Neural progenitor cell (in vitro differentiated cells): ENCODE data around the gene ATP13A4. TPM values are rescaled to one million over a fixed set of nuclear protein-coding genes. Genes with fewer than 3 reads are reported as not detected.
"Not testable (repeated sequence)": the region's sequence is repeated elsewhere in the genome, so short reads cannot be mapped to it uniquely, and the experiment has no call there.

Source experiments
- DNase-seq: peaks from one replicate; pipeline ENCODE4 v3.0.0-alpha.2; 2016; ENCODE audit warnings: low spot score
- H2AFZ ChIP-seq: fragments of 200-600 bp; sonication (generic); replicated peaks from 2 replicates; pipeline ENCODE4 v1.6.1; 2016; ENCODE audit warnings: antibody characterized with exemption
- H3F3A ChIP-seq: fragments of 200-600 bp; sonication (generic); 2 replicates; pipeline ENCODE4 v1.6.1; 2016; ENCODE audit warnings: antibody characterized with exemption, low read depth
- H3K27ac ChIP-seq: fragments of 200-600 bp; sonication (generic); 2 replicates; pipeline ENCODE4 v1.5.1; 2016; ENCODE audit warnings: mild to moderate bottlenecking
- H3K27me3 ChIP-seq: fragments of 200-600 bp; sonication (generic); 2 replicates; pipeline ENCODE4 v1.6.1; 2016; ENCODE audit warnings: mild to moderate bottlenecking, moderate library complexity
- H3K36me3 ChIP-seq: fragments of 200-600 bp; sonication (generic); 2 replicates; pipeline ENCODE4 v1.5.1; 2016
- H3K4me1 ChIP-seq: fragments of 200-600 bp; sonication (generic); 2 replicates; pipeline ENCODE4 v1.6.1; 2016; ENCODE audit warnings: mixed run types
- H3K4me2 ChIP-seq: fragments of 200-600 bp; sonication (generic); 2 replicates; pipeline ENCODE4 v1.6.1; 2016
- H3K4me3 ChIP-seq: fragments of 200-600 bp; sonication (generic); 2 replicates; pipeline ENCODE4 v1.5.1; 2016
- H3K79me2 ChIP-seq: fragments of 200-600 bp; sonication (generic); 2 replicates; pipeline ENCODE4 v1.6.1; 2016; ENCODE audit warnings: low read depth
- H3K9ac ChIP-seq: fragments of 200-600 bp; sonication (generic); 2 replicates; pipeline ENCODE4 v1.6.1; 2016
- H3K9me3 ChIP-seq: fragments of 200-600 bp; sonication (generic); 2 replicates; pipeline ENCODE4 v1.5.1; 2016; ENCODE audit warnings: low read depth
- H4K20me1 ChIP-seq: fragments of 200-600 bp; sonication (generic); 2 replicates; pipeline ENCODE4 v1.6.1; 2016; ENCODE audit warnings: low read depth
- H3K27ac Mint-ChIP-seq: 3 replicates; pipeline ENCODE4 v1.8.0; 2021; ENCODE audit warnings: mixed read lengths
- H3K27me3 Mint-ChIP-seq: 2 replicates; pipeline ENCODE4 v1.8.0; 2022; ENCODE audit warnings: low read depth, mild to moderate bottlenecking, inconsistent platforms, moderate library complexity, mixed read lengths; ENCODE audit not compliant: insufficient read depth
- H3K36me3 Mint-ChIP-seq: 3 replicates; pipeline ENCODE4 v1.8.0; 2021; ENCODE audit warnings: mixed read lengths
- H3K4me1 Mint-ChIP-seq: 3 replicates; pipeline ENCODE4 v1.8.0; 2021; ENCODE audit warnings: mixed read lengths
- H3K4me3 Mint-ChIP-seq: 3 replicates; pipeline ENCODE4 v1.8.0; 2021; ENCODE audit warnings: mild to moderate bottlenecking, moderate library complexity, mixed read lengths
- H3K9me3 Mint-ChIP-seq: 3 replicates; pipeline ENCODE4 v1.8.0; 2020; ENCODE audit warnings: mixed read lengths
- CTCF ChIP-seq: fragments of 200-600 bp; sonication (generic); IDR thresholded peaks from 2 replicates; pipeline ENCODE4 v1.5.1; 2017; ENCODE audit warnings: antibody characterized with exemption, mild to moderate bottlenecking
- EZH2 ChIP-seq: fragments of 200-600 bp; sonication (generic); IDR thresholded peaks from 2 replicates; pipeline ENCODE4 v1.6.1; 2017; ENCODE audit warnings: antibody characterized with exemption, mild to moderate bottlenecking, moderate library complexity
- EZH2phosphoT487 ChIP-seq: fragments of 200-600 bp; sonication (generic); IDR thresholded peaks from 2 replicates; pipeline ENCODE4 v1.6.1; 2017; ENCODE audit warnings: antibody characterized with exemption
- total RNA-seq: library from RNA; depleted of rRNA; stranded (reverse); fragments of >200 nt; gene quantifications from 2 replicates; pipeline ENCODE4 v1.2.3, GENCODE V29; 2015; ENCODE audit warnings: low replicate concordance

ATP13A4 gene
- total RNA-seq, 1 donor from 2014 or later = 0.32 TPM

DNA sequence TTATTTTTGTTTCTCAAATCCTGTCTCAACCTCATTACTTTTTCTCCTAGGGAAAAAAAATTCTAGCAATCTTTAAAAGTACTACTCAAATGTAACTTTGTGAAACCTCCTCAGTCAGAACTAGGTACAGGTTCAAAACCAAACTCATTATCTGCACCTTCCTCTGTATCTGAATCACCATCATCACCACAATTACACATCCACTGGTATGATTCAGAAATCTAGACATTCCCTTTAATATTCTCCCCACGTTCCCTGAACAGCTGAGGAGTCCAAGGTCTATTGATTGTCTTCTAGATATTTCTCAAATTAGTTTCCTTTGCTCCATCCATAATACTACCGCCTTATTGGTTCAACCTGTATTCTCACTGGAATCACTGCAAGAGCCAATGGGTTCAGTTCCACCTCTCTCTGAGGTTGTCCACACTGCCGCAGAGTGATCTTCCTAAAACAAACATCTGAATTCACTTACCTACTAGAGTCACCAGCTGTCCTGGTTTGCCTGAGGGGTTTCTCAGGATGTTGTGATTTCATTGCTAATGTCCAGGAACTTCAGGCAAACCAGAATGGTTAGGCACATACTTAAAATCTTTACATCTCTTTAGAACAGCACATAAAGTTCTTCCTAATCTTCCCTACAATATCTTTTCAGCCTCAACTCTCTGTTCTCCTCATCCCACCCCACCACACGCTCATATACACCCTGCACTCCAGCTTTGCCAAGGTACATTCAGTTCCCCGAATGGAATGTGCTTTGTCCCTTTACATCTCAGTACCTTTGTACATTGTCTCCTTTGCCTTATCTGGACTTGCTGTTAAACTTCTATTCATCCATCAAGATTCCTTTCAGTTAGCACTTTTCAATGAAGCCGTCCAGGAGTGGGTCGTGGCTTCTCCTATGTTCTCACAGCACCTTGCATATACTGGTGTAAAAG is 24.2 kb downstream of the ATP13A4 start:
- H3K27me3 Mint-ChIP-seq = no peaks in the 10 kb centered on the region
- no peaks in the 10 kb centered on the region for H3K27me3 ChIP-seq
- H3K36me3 Mint-ChIP-seq = no peaks in the 10 kb centered on the region
- no peaks in the 10 kb centered on the region for H3K4me1 ChIP-seq
- no peak for DNase-seq
- H3K36me3 ChIP-seq = no peaks in the 10 kb centered on the region
- H3K4me3 ChIP-seq = no peak overlapping the region
- H3K27ac Mint-ChIP-seq = no peak overlapping the region
- no peaks in the 10 kb centered on the region for H3F3A ChIP-seq
- no peak overlapping the region for H3K4me2 ChIP-seq
- H3K4me3 Mint-ChIP-seq = no peak overlapping the region
- H3K27ac ChIP-seq = no peak overlapping the region
- TF ChIP-seq EZH2phosphoT487 (no peak), CTCF (no peak), EZH2 (no peak)
- H3K9me3 ChIP-seq = no peaks in the 10 kb centered on the region
- no peaks in the 10 kb centered on the region for H3K4me1 Mint-ChIP-seq
- no peaks in the 10 kb centered on the region for H4K20me1 ChIP-seq
- no peak overlapping the region for H3K9ac ChIP-seq
- H2AFZ ChIP-seq = no peak overlapping the region
- H3K79me2 ChIP-seq = no peaks in the 10 kb centered on the region
- no peaks in the 10 kb centered on the region for H3K9me3 Mint-ChIP-seq

GRCh38 chr3:193526085-193526484 is 28.6 kb downstream of the ATP13A4 start:
- not testable (repeated sequence) for DNase-seq, H3K4me1 Mint-ChIP-seq, H3K4me3 ChIP-seq, H3K9me3 Mint-ChIP-seq, H3K27me3 ChIP-seq, H3K9me3 ChIP-seq, H4K20me1 ChIP-seq, H2AFZ ChIP-seq, H3K9ac ChIP-seq, H3K27me3 Mint-ChIP-seq, H3K79me2 ChIP-seq, H3K36me3 ChIP-seq, H3K36me3 Mint-ChIP-seq, H3K4me1 ChIP-seq, H3K27ac Mint-ChIP-seq, H3F3A ChIP-seq, H3K4me3 Mint-ChIP-seq, H3K4me2 ChIP-seq, H3K27ac ChIP-seq

DNA sequence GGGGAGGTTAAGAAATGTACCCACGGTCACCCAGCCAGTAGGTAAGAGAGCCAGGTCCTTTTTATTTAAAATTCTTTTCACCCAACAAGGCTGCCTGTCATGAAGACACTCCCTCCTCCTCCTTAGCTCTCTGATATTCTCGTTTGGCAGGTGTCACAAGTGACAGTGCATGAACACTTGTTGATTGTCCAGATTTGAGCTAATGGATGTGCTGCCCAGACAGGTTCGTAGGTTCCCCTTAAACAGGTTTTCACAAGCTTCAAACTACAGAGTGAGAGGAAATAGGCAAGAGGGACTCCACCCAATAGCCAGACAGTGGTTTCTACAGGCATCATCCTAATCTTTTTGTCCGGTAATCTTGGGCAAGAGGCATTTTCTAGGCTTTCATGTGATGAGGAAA is 32.2 kb downstream of the ATP13A4 start:
- H3F3A ChIP-seq = no peaks in the 10 kb centered on the region
- Mint-ChIP-seq H3K27me3 (no peaks in the 10 kb centered on the region), H3K4me3 (no peak overlapping the region), H3K9me3 (no peaks in the 10 kb centered on the region), H3K4me1 (no peaks in the 10 kb centered on the region), H3K27ac (no peak overlapping the region), H3K36me3 (no peaks in the 10 kb centered on the region)
- no peak for DNase-seq
- H3K27ac ChIP-seq = no peak overlapping the region
- H3K36me3 ChIP-seq = no peaks in the 10 kb centered on the region
- no peak overlapping the region for H3K4me3 ChIP-seq
- H3K79me2 ChIP-seq = no peaks in the 10 kb centered on the region
- H2AFZ ChIP-seq = no peak overlapping the region
- no peaks in the 10 kb centered on the region for H3K4me1 ChIP-seq
- no peak overlapping the region for H3K9ac ChIP-seq
- no peaks in the 10 kb centered on the region for H3K27me3 ChIP-seq
- TF ChIP-seq EZH2 (no peak), CTCF (no peak), EZH2phosphoT487 (no peak)
- no peak overlapping the region for H3K4me2 ChIP-seq
- no peaks in the 10 kb centered on the region for H3K9me3 ChIP-seq
- no peaks in the 10 kb centered on the region for H4K20me1 ChIP-seq

DNA sequence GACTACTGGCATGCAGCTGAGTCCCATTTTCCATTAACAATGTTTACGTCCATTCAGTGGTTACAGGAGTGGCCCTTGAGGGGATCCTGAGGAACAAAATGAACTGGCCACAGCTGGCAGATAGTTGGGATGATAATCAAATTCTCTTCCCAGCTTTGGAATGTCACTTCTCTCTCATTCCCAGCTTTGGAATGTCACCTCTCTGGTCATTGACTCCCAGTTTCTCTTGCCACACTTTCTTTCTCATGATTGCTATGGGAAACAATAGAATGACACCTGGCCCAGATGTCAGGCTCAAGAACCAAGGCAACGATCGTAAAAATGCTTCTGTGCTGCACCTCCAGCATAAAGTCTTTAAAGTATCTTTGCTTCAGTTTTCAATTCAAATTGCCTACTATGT is 34.0 kb downstream of the ATP13A4 start:
- Histone ChIP-seq H3K36me3 (no peaks in the 10 kb centered on the region), H4K20me1 (no peaks in the 10 kb centered on the region), H2AFZ (no peak overlapping the region), H3K4me2 (no peak overlapping the region), H3K4me3 (no peak overlapping the region), H3K9me3 (no peaks in the 10 kb centered on the region), H3K4me1 (no peaks in the 10 kb centered on the region), H3K79me2 (no peaks in the 10 kb centered on the region), H3K27ac (no peak overlapping the region), H3K9ac (no peak overlapping the region), H3F3A (no peaks in the 10 kb centered on the region), H3K27me3 (no peaks in the 10 kb centered on the region)
- no peak for TF ChIP-seq EZH2
- no peak for TF ChIP-seq CTCF
- DNase-seq = peak; percentile 3
- Mint-ChIP-seq H3K36me3 (no peaks in the 10 kb centered on the region), H3K27me3 (no peaks in the 10 kb centered on the region), H3K9me3 (no peaks in the 10 kb centered on the region), H3K27ac (no peak overlapping the region), H3K4me1 (no peaks in the 10 kb centered on the region), H3K4me3 (no peak overlapping the region)
